ENCODE results near the gene RUSF1. TPM values are rescaled to one million over a fixed set of nuclear protein-coding genes. Genes with fewer than 3 reads are reported as not detected.

RUSF1 gene
- total RNA-seq, 1 donor from 2014 or later = 48.7 TPM

DNA sequence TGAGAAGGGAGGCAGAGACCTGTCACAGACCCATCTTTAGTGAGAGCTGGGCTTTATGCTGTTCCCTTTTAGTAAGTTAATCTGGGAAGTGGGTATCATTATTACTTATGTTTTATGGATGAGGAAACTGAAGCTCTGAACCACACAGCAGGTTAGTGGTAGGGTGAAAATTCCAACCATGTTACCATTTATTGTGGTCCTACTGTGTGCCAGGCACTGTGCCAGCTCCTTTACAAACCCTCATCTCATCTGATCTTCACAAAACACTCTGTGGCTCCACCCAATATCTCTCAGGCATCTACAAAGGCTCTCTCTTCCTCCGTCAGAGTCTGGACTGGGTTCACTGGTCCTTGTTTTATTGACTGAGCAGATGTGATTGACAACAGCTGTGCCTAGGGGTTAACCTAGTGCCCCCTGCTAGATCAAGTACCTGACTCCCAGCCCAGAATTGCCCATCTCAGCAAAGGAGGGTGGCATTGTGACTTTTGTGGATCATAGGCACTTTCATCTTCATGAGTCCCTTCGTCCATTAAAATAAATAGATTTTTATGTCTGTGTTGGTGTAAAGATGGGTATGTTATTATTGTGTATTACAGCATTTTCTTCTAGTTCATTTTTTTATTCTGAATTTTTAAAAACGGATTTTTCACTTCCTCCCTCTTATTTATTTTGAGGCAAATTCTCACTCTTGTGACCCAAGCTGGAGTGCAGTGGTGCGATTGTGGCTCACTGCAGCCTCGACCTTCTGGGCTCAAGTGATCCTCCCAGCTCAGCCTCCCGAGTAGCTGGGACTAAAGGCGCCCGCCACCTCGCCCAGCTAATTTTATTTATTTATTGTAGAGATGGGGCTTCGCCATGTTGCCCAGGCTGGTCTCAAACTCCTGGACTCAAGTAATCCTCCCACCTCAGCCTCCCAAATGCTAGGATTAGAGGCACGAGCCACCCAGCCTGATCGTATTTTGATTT lies 33.1 kb downstream of the RUSF1 start:
- Mint-ChIP-seq H3K4me1 (ENCODE audit: low read depth, unreplicated experiment) (peaks cover 8% of the 10 kb centered on the region), H3K36me3 (ENCODE audit: unreplicated experiment) (peaks cover 4% of the 10 kb centered on the region), H3K4me3 (ENCODE audit: unreplicated experiment) (peak overlapping the region; percentile 5)

DNA sequence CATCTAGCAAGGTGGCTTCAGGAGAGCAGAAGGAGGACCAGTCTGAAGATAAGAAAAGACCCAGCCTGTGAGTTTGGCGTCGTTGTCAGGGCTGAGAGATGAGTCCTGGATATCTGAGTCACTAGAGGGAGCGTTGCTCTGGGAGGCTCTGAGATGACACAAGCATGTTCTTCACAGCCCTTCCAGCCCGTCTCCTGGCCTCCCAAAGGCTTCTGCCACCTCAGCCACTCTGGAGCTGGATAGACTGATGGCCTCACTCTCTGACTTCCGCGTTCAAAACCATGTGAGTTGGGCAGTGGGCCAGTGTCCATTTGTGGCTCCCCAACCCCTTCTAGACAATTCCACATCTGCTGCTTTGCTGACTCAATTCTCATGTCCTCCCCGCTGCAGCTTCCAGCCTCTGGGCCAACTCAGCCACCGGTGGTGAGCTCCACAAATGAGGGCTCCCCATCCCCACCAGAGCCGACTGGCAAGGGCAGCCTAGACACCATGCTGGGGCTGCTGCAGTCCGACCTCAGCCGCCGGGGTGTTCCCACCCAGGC lies 33.9 kb downstream of the RUSF1 start:
- peaks cover 9% of the 10 kb centered on the region for H3K9me3 Mint-ChIP-seq (ENCODE audit: unreplicated experiment)

More for the DNA sequence above, 33.1 kb downstream of the RUSF1 start:
- Mint-ChIP-seq H3K27me3 (ENCODE audit: unreplicated experiment) (peaks cover 27% of the 10 kb centered on the region), H3K9me3 (ENCODE audit: unreplicated experiment) (peaks cover 9% of the 10 kb centered on the region), H3K27ac (ENCODE audit: unreplicated experiment) (no peak overlapping the region)
- TF ChIP-seq CTCF (IDR thresholded peaks at IDR 0.05; ENCODE audit: partially characterized antibody, unreplicated experiment) = no peak
- DNase-seq = no peak

DNA sequence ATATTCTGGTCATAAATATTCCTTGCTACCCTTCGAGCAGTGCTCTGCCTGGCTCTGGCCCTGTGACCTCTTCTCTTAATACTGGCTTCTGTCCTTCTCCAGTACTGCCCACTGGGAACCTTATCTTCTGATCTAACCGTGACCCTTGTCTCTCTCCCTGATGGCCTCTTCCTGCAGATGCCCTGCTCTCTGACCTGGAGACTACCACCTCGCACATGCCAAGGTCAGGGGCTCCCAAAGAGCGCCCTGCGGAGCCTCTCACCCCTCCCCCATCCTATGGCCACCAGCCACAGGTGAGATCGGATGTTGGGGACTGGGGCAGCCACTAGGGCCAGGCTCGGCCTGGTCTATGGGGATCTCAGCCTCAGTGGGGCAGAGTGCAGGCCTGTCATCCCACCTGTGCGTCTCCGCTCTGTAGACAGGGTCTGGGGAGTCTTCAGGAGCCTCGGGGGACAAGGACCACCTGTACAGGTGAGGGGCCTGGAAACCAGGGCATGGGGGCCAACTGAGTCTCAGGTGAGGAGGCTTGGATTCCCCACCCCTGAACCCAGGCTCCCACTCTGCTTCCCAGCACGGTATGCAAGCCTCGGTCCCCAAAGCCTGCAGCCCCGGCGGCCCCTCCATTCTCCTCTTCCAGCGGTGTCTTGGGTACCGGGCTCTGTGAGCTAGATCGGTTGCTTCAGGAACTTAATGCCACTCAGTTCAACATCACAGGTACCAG lies 34.8 kb downstream of the RUSF1 start:
- TF ChIP-seq CTCF (IDR thresholded peaks at IDR 0.05; ENCODE audit: partially characterized antibody, unreplicated experiment) = no peak
- Mint-ChIP-seq H3K4me1 (ENCODE audit: low read depth, unreplicated experiment) (peaks cover 8% of the 10 kb centered on the region), H3K27me3 (ENCODE audit: unreplicated experiment) (peaks cover 25% of the 10 kb centered on the region), H3K27ac (ENCODE audit: unreplicated experiment) (no peak overlapping the region), H3K9me3 (ENCODE audit: unreplicated experiment) (peaks cover 9% of the 10 kb centered on the region), H3K36me3 (ENCODE audit: unreplicated experiment) (peaks cover 4% of the 10 kb centered on the region), H3K4me3 (ENCODE audit: unreplicated experiment) (peak overlapping the region; percentile 86)
- DNase-seq = no peak

More for the DNA sequence above, 33.9 kb downstream of the RUSF1 start:
- Mint-ChIP-seq H3K4me3 (ENCODE audit: unreplicated experiment) (no peak overlapping the region), H3K27me3 (ENCODE audit: unreplicated experiment) (peaks cover 25% of the 10 kb centered on the region), H3K4me1 (ENCODE audit: low read depth, unreplicated experiment) (peaks cover 8% of the 10 kb centered on the region), H3K27ac (ENCODE audit: unreplicated experiment) (no peak overlapping the region), H3K36me3 (ENCODE audit: unreplicated experiment) (peaks cover 4% of the 10 kb centered on the region)
- TF ChIP-seq CTCF (IDR thresholded peaks at IDR 0.05; ENCODE audit: partially characterized antibody, unreplicated experiment) = no peak
- DNase-seq = no peak

GRCh38 chr16:31472709-31473203 lies 35.4 kb downstream of the RUSF1 start:
- peak; percentile 71 for DNase-seq
- peak; percentile 73 for TF ChIP-seq CTCF (IDR thresholded peaks at IDR 0.05; ENCODE audit: partially characterized antibody, unreplicated experiment)
- peaks cover 4% of the 10 kb centered on the region for H3K36me3 Mint-ChIP-seq (ENCODE audit: unreplicated experiment)

More at GRCh38 chr16:31472709-31473203, 35.4 kb downstream of the RUSF1 start:
- Mint-ChIP-seq H3K27me3 (ENCODE audit: unreplicated experiment) (peaks cover 22% of the 10 kb centered on the region), H3K27ac (ENCODE audit: unreplicated experiment) (no peak overlapping the region), H3K4me1 (ENCODE audit: low read depth, unreplicated experiment) (peaks cover 8% of the 10 kb centered on the region), H3K4me3 (ENCODE audit: unreplicated experiment) (peak overlapping the region; percentile 86), H3K9me3 (ENCODE audit: unreplicated experiment) (peaks cover 7% of the 10 kb centered on the region)
